A673 (cell line): Measurements from ENCODE around the gene CCDC34. TPM values are rescaled to one million over a fixed set of nuclear protein-coding genes. Genes with fewer than 3 reads are reported as not detected.

Source experiments
- BruUV-seq: library from RNA; stranded (reverse); fragments of 400-500 nt; replicated peaks from 2 replicates; lab custom pipeline; 2021; lab: Mats Ljungman, UMichigan
- CTCF ChIA-PET: fragments of 300-600 bp; sonication (Branson Sonifier 250); formaldehyde crosslinking; loops from one replicate; lab custom pipeline; 2022; ENCODE audit warnings: antibody characterized with exemption; lab: Charles Lee
- POLR2A ChIA-PET: fragments of 300-600 bp; sonication (Branson Sonifier 250); formaldehyde crosslinking; loops from one replicate; lab custom pipeline; 2022; ENCODE audit warnings: antibody characterized with exemption; ENCODE audit not compliant: low non-redundant PET; lab: Charles Lee
- DNase-seq: peaks from one replicate; pipeline ENCODE4 v3.0.0-alpha.2; 2015; ENCODE audit warnings: low spot score
- H3K27ac ChIP-seq: fragments of 200-600 bp; sonication (generic); 2 replicates; pipeline ENCODE4 v1.5.1; 2016; ENCODE audit warnings: mixed run types, low read depth, mild to moderate bottlenecking, mixed read lengths, antibody characterized with exemption, low read length; ENCODE audit not compliant: poor library complexity, severe bottlenecking
- H3K27me3 ChIP-seq: fragments of 200-600 bp; sonication (generic); replicated peaks from 2 replicates; pipeline ENCODE4 v1.6.1; 2017; ENCODE audit warnings: mixed run types, low read depth, mild to moderate bottlenecking, mixed read lengths, antibody characterized with exemption, low read length; ENCODE audit not compliant: insufficient read depth, poor library complexity
- H3K36me3 ChIP-seq: fragments of 200-600 bp; sonication (generic); 2 replicates; pipeline ENCODE4 v1.6.1; 2016; ENCODE audit warnings: mixed run types, mild to moderate bottlenecking, mixed read lengths, antibody characterized with exemption, low read length; ENCODE audit not compliant: insufficient read depth, poor library complexity, severe bottlenecking
- H3K4me1 ChIP-seq: fragments of 200-600 bp; sonication (generic); 2 replicates; pipeline ENCODE4 v1.6.1; 2017; ENCODE audit warnings: mixed run types, mild to moderate bottlenecking, mixed read lengths, antibody characterized with exemption, low read length; ENCODE audit not compliant: insufficient read depth, poor library complexity, severe bottlenecking
- H3K4me3 ChIP-seq: fragments of 200-600 bp; sonication (generic); 2 replicates; pipeline ENCODE4 v1.5.1; 2016; ENCODE audit warnings: low read depth, mixed run types, mild to moderate bottlenecking, mixed read lengths, low read length; ENCODE audit not compliant: poor library complexity, severe bottlenecking
- H3K9me3 ChIP-seq: fragments of 200-600 bp; sonication (generic); 2 replicates; pipeline ENCODE4 v1.6.1; 2016; ENCODE audit warnings: mixed run types, low read depth, mild to moderate bottlenecking, mixed read lengths, antibody characterized with exemption, low read length; ENCODE audit not compliant: poor library complexity, severe bottlenecking
- CTCF ChIP-seq: fragments of 300-800, 200-600 bp; sonication (generic); conservative IDR thresholded peaks from 2 replicates; pipeline ENCODE4 v1.5.1; 2017; ENCODE audit warnings: low read depth, mild to moderate bottlenecking, antibody characterized with exemption, low read length, moderate library complexity, mixed read lengths
- EZH2 ChIP-seq: fragments of 200-600 bp; sonication (generic); IDR thresholded peaks from 2 replicates; pipeline ENCODE4 v1.6.1; 2017; ENCODE audit warnings: borderline replicate concordance, low read depth, mild to moderate bottlenecking, mixed read lengths, antibody characterized with exemption, low read length; ENCODE audit not compliant: poor library complexity, severe bottlenecking
- intact Hi-C: fragments of 100-400 bp; cut with micrococcal nuclease; formaldehyde crosslinking; loops from one replicate; pipeline ENCODE4 v1.10.0; 2022; ENCODE audit not compliant: unreplicated experiment
- total RNA-seq: library from RNA; stranded (reverse); gene quantifications from 2 replicates; pipeline ENCODE4 v1.2.3, GENCODE V29; 2021

Gene CCDC34
- total RNA-seq, 1 experiment from 2014 or later = 101 TPM

- no peak for DNase-seq
- no peaks in the 10 kb centered on the region for H3K27me3 ChIP-seq
- no TSS peak for BruUV-seq
- no peaks in the 10 kb centered on the region for H3K9me3 ChIP-seq
- H3K4me1 ChIP-seq = peaks cover 7% of the 10 kb centered on the region
- no peak overlapping the region for H3K27ac ChIP-seq
- intact Hi-C loops = no loop called here
- POLR2A ChIA-PET = no interaction called here
- TF ChIP-seq CTCF = no peak
- TF ChIP-seq EZH2 = no peak
- no peak overlapping the region for H3K4me3 ChIP-seq
- CTCF ChIA-PET = no interaction called here
- H3K36me3 ChIP-seq = no peaks in the 10 kb centered on the region
These were observed 10.4 kb upstream of the CCDC34 start for GRCh38 chr11:27373392-27373791.

- no peak for DNase-seq
- ChIA-PET POLR2A (no interaction called here), CTCF (no interaction called here)
- Histone ChIP-seq H3K4me3 (no peak overlapping the region), H3K27me3 (no peaks in the 10 kb centered on the region), H3K4me1 (peaks cover 7% of the 10 kb centered on the region), H3K9me3 (no peaks in the 10 kb centered on the region), H3K27ac (no peak overlapping the region), H3K36me3 (no peaks in the 10 kb centered on the region)
- TF ChIP-seq EZH2 = no peak
- TF ChIP-seq CTCF = no peak
- no TSS peak for BruUV-seq
- intact Hi-C loops = no loop called here
These were observed 9.1 kb upstream of the CCDC34 start for GRCh38 chr11:27372164-27372563.

DNA sequence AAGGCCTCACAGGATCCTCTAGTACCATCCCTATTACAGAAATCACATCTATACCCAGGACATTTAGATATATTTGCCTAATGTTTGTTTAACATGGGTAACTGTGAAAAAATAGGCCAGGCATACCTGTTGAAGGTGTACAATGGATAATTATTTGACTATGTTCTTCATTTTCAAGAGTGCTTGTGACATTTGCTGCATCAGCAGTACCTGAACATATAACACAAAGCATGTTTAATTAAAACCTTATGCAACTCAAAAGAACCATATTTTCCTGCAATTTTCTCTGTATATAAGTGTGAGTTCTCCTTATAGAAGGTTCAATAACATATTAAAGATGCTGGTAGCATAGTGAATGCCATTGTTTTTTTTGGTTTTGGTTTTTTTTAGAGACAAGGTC lies 8.5 kb upstream of the CCDC34 start:
- Histone ChIP-seq H3K27ac (no peak overlapping the region), H3K4me3 (no peak overlapping the region), H3K27me3 (no peaks in the 10 kb centered on the region), H3K36me3 (no peaks in the 10 kb centered on the region), H3K9me3 (no peaks in the 10 kb centered on the region), H3K4me1 (peaks cover 7% of the 10 kb centered on the region)
- ChIA-PET CTCF (no interaction called here), POLR2A (no interaction called here)
- no peak for DNase-seq
- BruUV-seq = no TSS peak
- TF ChIP-seq EZH2 (no peak), CTCF (no peak)
- intact Hi-C loops = no loop called here
